ENCODE data around the gene NPAS4. TPM values are rescaled to one million over a fixed set of nuclear protein-coding genes. Genes with fewer than 3 reads are reported as not detected.
A peak's percentile ranks its signal among the peaks of the same experiment; 100 is the strongest.

Gene NPAS4
- total RNA-seq, 2 experiments from 2014 or later: 0.27 to 0.52 TPM

- Mint-ChIP-seq H3K27me3 (peaks cover 2% of the 10 kb centered on the region), H3K9me3 (peaks cover 11% of the 10 kb centered on the region), H3K27ac (peak overlapping the region; percentile 70), H3K4me1 (peaks cover 42% of the 10 kb centered on the region), H3K4me3 (peak overlapping the region; percentile 81), H3K36me3 (ENCODE audit: low read depth) (peaks cover 10% of the 10 kb centered on the region)
- DNase-seq: no peak
- ChIA-PET CTCF (interaction anchor here (0.6 to 1.7 kb wide), 7 partner anchors 12 to 28 kb away, joined by 3 to 9 read pairs (median 3); partner anchors contain the start of genes DPP3 and MRPL11), POLR2A (interaction anchor here (1.4 kb wide), 1 partner anchor 15 kb away, joined by 4 read pairs; the partner anchor contains the start of gene DPP3)
These were observed 44.8 kb downstream of the NPAS4 start for GRCh38 chr11:66465373-66466224.

GRCh38 chr11:66466225-66467033 lies 45.6 kb downstream of the NPAS4 start, which contains the start of gene PELI3:
Gene PELI3 (plus strand): TSS chr11:66466905. CDS start chr11:66468129, 1,224 bp downstream.
- Mint-ChIP-seq H3K27ac (peak within 1 kb of the TSS; percentile 80), H3K9me3 (peaks cover 8% of the 10 kb centered on the region), H3K36me3 (ENCODE audit: low read depth) (peaks cover 8% of the 10 kb centered on the region), H3K4me1 (peaks cover 42% of the 10 kb centered on the region), H3K27me3 (peaks cover 2% of the 10 kb centered on the region), H3K4me3 (peak within 1 kb of the TSS; percentile 83)
- peak; percentile 91 for DNase-seq
- ChIA-PET CTCF (interaction anchor here (0.6 to 2.0 kb wide), 9 partner anchors 10 to 58 kb away, joined by 3 to 8 read pairs (median 3); partner anchors contain the start of genes DPP3 and MRPL11), POLR2A (interaction anchor here (0.6 to 1.4 kb wide), 3 partner anchors 14 to 212 kb away, joined by 3 to 4 read pairs (median 3); partner anchors contain the start of gene DPP3)

- ChIA-PET POLR2A (interaction anchor here (0.6 to 1.4 kb wide), 3 partner anchors 13 to 211 kb away, joined by 3 to 4 read pairs (median 3); partner anchors contain the start of gene DPP3), CTCF (interaction anchor here (0.6 to 2.0 kb wide), 9 partner anchors 9 to 68 kb away, joined by 3 to 8 read pairs (median 3); partner anchors contain the start of genes DPP3 and MRPL11)
- peak overlapping the region; percentile 83 for H3K4me3 Mint-ChIP-seq
- H3K27ac Mint-ChIP-seq: peak overlapping the region; percentile 80
- H3K9me3 Mint-ChIP-seq: peaks cover 4% of the 10 kb centered on the region
- no peak for DNase-seq
- peaks cover 2% of the 10 kb centered on the region for H3K27me3 Mint-ChIP-seq
- H3K36me3 Mint-ChIP-seq (ENCODE audit: low read depth): peaks cover 5% of the 10 kb centered on the region
- H3K4me1 Mint-ChIP-seq: peaks cover 39% of the 10 kb centered on the region
These were observed 46.3 kb downstream of the NPAS4 start for GRCh38 chr11:66467034-66467659.

GRCh38 chr11:66467756-66468155 lies 46.9 kb downstream of the NPAS4 start:
- Mint-ChIP-seq H3K27me3 (peaks cover 2% of the 10 kb centered on the region), H3K36me3 (ENCODE audit: low read depth) (peaks cover 3% of the 10 kb centered on the region), H3K27ac (peak overlapping the region; percentile 80), H3K4me3 (peak overlapping the region; percentile 83), H3K9me3 (peaks cover 2% of the 10 kb centered on the region), H3K4me1 (peaks cover 35% of the 10 kb centered on the region)
- peak; percentile 53 for DNase-seq
- ChIA-PET CTCF (interaction anchor here (0.7 to 2.0 kb wide), 7 partner anchors 9 to 68 kb away, joined by 3 to 7 read pairs (median 3); partner anchors contain the start of genes DPP3 and MRPL11), POLR2A (interaction anchor here (1.0 kb wide), 1 partner anchor 210 kb away, joined by 3 read pairs; no protein-coding TSS in a partner anchor)

- Mint-ChIP-seq H3K27me3 (peaks cover 2% of the 10 kb centered on the region), H3K4me1 (peaks cover 29% of the 10 kb centered on the region), H3K9me3 (no peaks in the 10 kb centered on the region), H3K36me3 (ENCODE audit: low read depth) (no peaks in the 10 kb centered on the region), H3K27ac (no peak overlapping the region), H3K4me3 (peak overlapping the region; percentile 16)
- POLR2A ChIA-PET: no interaction called here
- CTCF ChIA-PET: interaction anchor here (1.0 to 1.8 kb wide), 4 partner anchors 17 to 60 kb away, joined by 3 to 9 read pairs (median 3); partner anchors contain the start of gene MRPL11
- no peak for DNase-seq
These were observed 47.9 kb downstream of the NPAS4 start for GRCh38 chr11:66468691-66469090.

GRCh38 chr11:66469441-66469840 lies 48.6 kb downstream of the NPAS4 start:
- H3K27me3 Mint-ChIP-seq: peaks cover 2% of the 10 kb centered on the region
- ChIA-PET POLR2A (no interaction called here), CTCF (interaction anchor here (0.6 to 2.1 kb wide), 6 partner anchors 10 to 98 kb away, joined by 3 to 9 read pairs (median 4); partner anchors contain the start of genes DPP3 and MRPL11)
- H3K27ac Mint-ChIP-seq: no peak overlapping the region
- H3K4me3 Mint-ChIP-seq: no peak overlapping the region
- peaks cover 29% of the 10 kb centered on the region for H3K4me1 Mint-ChIP-seq
- no peaks in the 10 kb centered on the region for H3K36me3 Mint-ChIP-seq (ENCODE audit: low read depth)
- no peak for DNase-seq
- no peaks in the 10 kb centered on the region for H3K9me3 Mint-ChIP-seq

GRCh38 chr11:66470015-66470414 lies 49.2 kb downstream of the NPAS4 start:
- Mint-ChIP-seq H3K27me3 (peaks cover 2% of the 10 kb centered on the region), H3K9me3 (no peaks in the 10 kb centered on the region), H3K27ac (no peak overlapping the region), H3K36me3 (ENCODE audit: low read depth) (no peaks in the 10 kb centered on the region), H3K4me3 (no peak overlapping the region), H3K4me1 (peaks cover 28% of the 10 kb centered on the region)
- CTCF ChIA-PET: interaction anchor here (1.1 to 2.1 kb wide), 6 partner anchors 9 to 190 kb away, joined by 3 to 9 read pairs (median 4); partner anchors contain the start of genes DPP3 and MRPL11
- POLR2A ChIA-PET: interaction anchor here (0.6 kb wide), 1 partner anchor 623 kb away, joined by 6 read pairs; no protein-coding TSS in a partner anchor
- no peak for DNase-seq

GRCh38 chr11:66471142-66471541 lies 50.3 kb downstream of the NPAS4 start:
- H3K36me3 Mint-ChIP-seq (ENCODE audit: low read depth): no peaks in the 10 kb centered on the region
- ChIA-PET CTCF (interaction anchor here (0.6 to 2.1 kb wide), 5 partner anchors 8 to 188 kb away, joined by 3 to 8 read pairs (median 4); partner anchors contain the start of gene DPP3), POLR2A (no interaction called here)
- H3K27ac Mint-ChIP-seq: peak overlapping the region; percentile 60
- H3K27me3 Mint-ChIP-seq: peaks cover 2% of the 10 kb centered on the region
- no peaks in the 10 kb centered on the region for H3K9me3 Mint-ChIP-seq
- H3K4me3 Mint-ChIP-seq: no peak overlapping the region
- peaks cover 19% of the 10 kb centered on the region for H3K4me1 Mint-ChIP-seq
- DNase-seq: no peak

- CTCF ChIA-PET: interaction anchor here (0.6 kb wide), 1 partner anchor 44 kb away, joined by 4 read pairs; no protein-coding TSS in a partner anchor
- Mint-ChIP-seq H3K4me3 (no peak overlapping the region), H3K27ac (no peak overlapping the region), H3K9me3 (no peaks in the 10 kb centered on the region), H3K4me1 (peaks cover 14% of the 10 kb centered on the region), H3K36me3 (ENCODE audit: low read depth) (no peaks in the 10 kb centered on the region), H3K27me3 (peaks cover 2% of the 10 kb centered on the region)
- POLR2A ChIA-PET: no interaction called here
- no peak for DNase-seq
These were observed 51.2 kb downstream of the NPAS4 start for GRCh38 chr11:66472054-66472453.

- no peak overlapping the region for H3K27ac Mint-ChIP-seq
- no peaks in the 10 kb centered on the region for H3K9me3 Mint-ChIP-seq
- DNase-seq: no peak
- ChIA-PET POLR2A (no interaction called here), CTCF (interaction anchor here (0.5 to 0.9 kb wide), 2 partner anchors 52 to 193 kb away, joined by 3 read pairs; no protein-coding TSS in a partner anchor)
- peaks cover 5% of the 10 kb centered on the region for H3K4me1 Mint-ChIP-seq
- H3K27me3 Mint-ChIP-seq: no peaks in the 10 kb centered on the region
- no peak overlapping the region for H3K4me3 Mint-ChIP-seq
- H3K36me3 Mint-ChIP-seq (ENCODE audit: low read depth): no peaks in the 10 kb centered on the region
These were observed 52.3 kb downstream of the NPAS4 start for GRCh38 chr11:66473167-66473566.

- Mint-ChIP-seq H3K27me3 (no peaks in the 10 kb centered on the region), H3K36me3 (ENCODE audit: low read depth) (no peaks in the 10 kb centered on the region), H3K9me3 (no peaks in the 10 kb centered on the region), H3K4me3 (no peak overlapping the region), H3K27ac (no peak overlapping the region), H3K4me1 (peaks cover 3% of the 10 kb centered on the region)
- ChIA-PET CTCF (interaction anchor here (0.9 kb wide), 1 partner anchor 52 kb away, joined by 3 read pairs; no protein-coding TSS in a partner anchor), POLR2A (no interaction called here)
- DNase-seq: no peak
These were observed 53.0 kb downstream of the NPAS4 start for GRCh38 chr11:66473608-66474515.
